ENCODE measurements around the gene ISG15. TPM values are rescaled to one million over a fixed set of nuclear protein-coding genes. Genes with fewer than 3 reads are reported as not detected.

ISG15 gene
- total and polyA plus RNA-seq, 2 of the 13 experiments (the other 11 are each of a cell fraction or from before 2014, with no cell fraction given) = 42.1 to 54.9 TPM

- no peak for TF ChIP-seq ZZZ3 (CRISPR knock-in tag; IDR thresholded peaks at IDR 0.05; ENCODE audit: borderline replicate concordance)
- no peak for TF ChIP-seq THAP11 (CRISPR knock-in tag; IDR thresholded peaks at IDR 0.05)
- no peak for TF ChIP-seq E2F1 (CRISPR knock-in tag; IDR thresholded peaks at IDR 0.05)
- no peak for TF ChIP-seq ZNF280B (CRISPR knock-in tag; IDR thresholded peaks at IDR 0.05; ENCODE audit: borderline replicate concordance)
- no peak for TF ChIP-seq LBX2 (CRISPR knock-in tag; IDR thresholded peaks at IDR 0.05; ENCODE audit: borderline replicate concordance)
- TF ChIP-seq ISX (CRISPR knock-in tag; conservative IDR thresholded peaks at IDR 0.05) = no peak
- no peak for TF ChIP-seq ZBTB7A (CRISPR knock-in tag; IDR thresholded peaks at IDR 0.05)
- TF ChIP-seq ZEB1 (IDR thresholded peaks at IDR 0.05; ENCODE audit: insufficient replicate concordance, low read depth) = no peak
- TF ChIP-seq FIP1L1 (IDR thresholded peaks at IDR 0.05; ENCODE audit: borderline replicate concordance, insufficient read depth, low read depth, low read length) = no peak
- TF ChIP-seq HOXA3 (CRISPR knock-in tag; IDR thresholded peaks at IDR 0.05) = 0 out of 2 replicates have a peak, but pooled peaks have one; percentile 29
- no peak for TF ChIP-seq ZNF772 (CRISPR knock-in tag; IDR thresholded peaks at IDR 0.05)
- no peak for TF ChIP-seq ZNF724P (CRISPR knock-in tag; IDR thresholded peaks at IDR 0.05; ENCODE audit: borderline replicate concordance)
- TF ChIP-seq ZNF503 (CRISPR knock-in tag; IDR thresholded peaks at IDR 0.05) = no peak
- TF ChIP-seq ADNP (CRISPR knock-in tag; IDR thresholded peaks at IDR 0.05) = no peak
- TF ChIP-seq HNRNPUL1 (IDR thresholded peaks at IDR 0.05; ENCODE audit: low read depth, low read length) = no peak
- TF ChIP-seq ZNF710 (CRISPR knock-in tag; IDR thresholded peaks at IDR 0.05; ENCODE audit: borderline replicate concordance) = no peak
- no peak for TF ChIP-seq ZC3H4 (CRISPR knock-in tag; IDR thresholded peaks at IDR 0.05; ENCODE audit: borderline replicate concordance)
- TF ChIP-seq E2F5 (CRISPR knock-in tag; conservative IDR thresholded peaks at IDR 0.05) = no peak
- no peak for TF ChIP-seq SIN3A (IDR thresholded peaks at IDR 0.05; ENCODE audit: borderline replicate concordance, low read depth, low read length)
Observed at GRCh38 chr1:975896-976683, 37.2 kb upstream of the ISG15 start (continued).

All from HepG2 (cell line).